22Rv1 (cell line): ENCODE measurements around the gene VEZT.

Experiments
- H3K27ac ChIP-seq: fragments of 450-650 bp; 2 replicates; pipeline ENCODE4 v1.5.1; 2017
- ZFX ChIP-seq: fragments of 450-650 bp; IDR thresholded peaks from 2 replicates; pipeline ENCODE4 v1.6.1; 2017; ENCODE audit warnings: antibody characterized with exemption, borderline replicate concordance
- TF ChIP-seq, protein P1 (sequence below): fragments of 450-650 bp; IDR thresholded peaks from 2 replicates; pipeline ENCODE4 v1.5.1; 2017; ENCODE audit warnings: mild to moderate bottlenecking

The VEZT gene

DNA sequence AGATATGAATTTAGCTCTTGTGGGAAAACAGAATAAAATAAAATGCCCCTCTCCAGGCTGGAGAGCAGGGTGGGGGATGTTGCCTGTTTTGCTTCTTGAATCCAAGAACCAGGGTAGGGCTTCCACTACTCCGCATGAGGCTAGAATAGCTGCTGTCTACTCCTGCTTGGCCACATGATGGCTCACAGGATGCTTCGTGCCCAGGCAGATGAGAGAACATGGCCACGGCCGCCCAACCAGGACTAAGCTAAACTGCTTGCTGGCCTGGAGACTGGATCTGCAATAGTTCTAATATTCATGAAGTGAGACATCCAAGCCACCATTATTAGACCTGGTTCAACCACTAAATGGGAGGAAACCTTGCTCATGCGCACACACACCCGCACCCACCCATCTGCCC lies 134.1 kb downstream of the VEZT start:
- no peak overlapping the region for H3K27ac ChIP-seq
- TF ChIP-seq ZFX: no peak
- TF ChIP-seq, protein P1, sequence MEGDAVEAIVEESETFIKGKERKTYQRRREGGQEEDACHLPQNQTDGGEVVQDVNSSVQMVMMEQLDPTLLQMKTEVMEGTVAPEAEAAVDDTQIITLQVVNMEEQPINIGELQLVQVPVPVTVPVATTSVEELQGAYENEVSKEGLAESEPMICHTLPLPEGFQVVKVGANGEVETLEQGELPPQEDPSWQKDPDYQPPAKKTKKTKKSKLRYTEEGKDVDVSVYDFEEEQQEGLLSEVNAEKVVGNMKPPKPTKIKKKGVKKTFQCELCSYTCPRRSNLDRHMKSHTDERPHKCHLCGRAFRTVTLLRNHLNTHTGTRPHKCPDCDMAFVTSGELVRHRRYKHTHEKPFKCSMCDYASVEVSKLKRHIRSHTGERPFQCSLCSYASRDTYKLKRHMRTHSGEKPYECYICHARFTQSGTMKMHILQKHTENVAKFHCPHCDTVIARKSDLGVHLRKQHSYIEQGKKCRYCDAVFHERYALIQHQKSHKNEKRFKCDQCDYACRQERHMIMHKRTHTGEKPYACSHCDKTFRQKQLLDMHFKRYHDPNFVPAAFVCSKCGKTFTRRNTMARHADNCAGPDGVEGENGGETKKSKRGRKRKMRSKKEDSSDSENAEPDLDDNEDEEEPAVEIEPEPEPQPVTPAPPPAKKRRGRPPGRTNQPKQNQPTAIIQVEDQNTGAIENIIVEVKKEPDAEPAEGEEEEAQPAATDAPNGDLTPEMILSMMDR: no peak
